AG04449 (cell line): ENCODE data around the gene LBR.
"Not testable (repeated sequence)": the region's sequence is repeated elsewhere in the genome, so short reads cannot be mapped to it uniquely, and the experiment has no call there.

ENCODE experiments used
- CTCF ChIA-PET: fragments of 350-600 bp; formaldehyde crosslinking; extraction: SDS; loops from one replicate; lab custom pipeline; 2021; ENCODE audit warnings: antibody characterized with exemption; lab: Yijun Ruan, JAX
- POLR2A ChIA-PET: fragments of 400-600, 350-600 bp; formaldehyde crosslinking; extraction: SDS; loops from one replicate; lab custom pipeline; 2020; ENCODE audit warnings: antibody characterized with exemption, inconsistent platforms; lab: Yijun Ruan, JAX
- DNase-seq: peaks from one replicate; pipeline ENCODE4 v3.0.0-alpha.2; 2010; ENCODE audit warnings: low read depth, low spot score
- H3K4me3 ChIP-seq: 2 replicates; pipeline ENCODE4 v1.5.1; 2011; ENCODE audit warnings: low read depth, mild to moderate bottlenecking, control low read depth, low read length
- CTCF ChIP-seq: IDR thresholded peaks from one replicate; pipeline ENCODE4 v1.5.1; 2011; ENCODE audit warnings: mild to moderate bottlenecking, moderate library complexity, low read length, control low read depth, inconsistent platforms; ENCODE audit not compliant: insufficient read depth; ENCODE audit errors: missing control alignments

Gene LBR

GRCh38 chr1:225400968-225401367 lies 26.9 kb downstream of the LBR start:
- no peak overlapping the region for H3K4me3 ChIP-seq
- TF ChIP-seq CTCF: no peak
- CTCF ChIA-PET: no interaction called here
- POLR2A ChIA-PET: no interaction called here
- DNase-seq: no peak

GRCh38 chr1:225396357-225396756 lies 31.5 kb downstream of the LBR start:
- POLR2A ChIA-PET: no interaction called here
- CTCF ChIA-PET: no interaction called here

GRCh38 chr1:225389843-225390242 lies 38.0 kb downstream of the LBR start:
- DNase-seq: no peak
- ChIA-PET POLR2A (no interaction called here), CTCF (no interaction called here)
- no peak for TF ChIP-seq CTCF
- H3K4me3 ChIP-seq: no peak overlapping the region

More at GRCh38 chr1:225396357-225396756, 31.5 kb downstream of the LBR start:
- H3K4me3 ChIP-seq: no peak overlapping the region
- no peak for TF ChIP-seq CTCF
- no peak for DNase-seq

GRCh38 chr1:225388372-225388771 lies 39.5 kb downstream of the LBR start:
- no peak overlapping the region for H3K4me3 ChIP-seq
- DNase-seq: no peak
- no peak for TF ChIP-seq CTCF
- CTCF ChIA-PET: interaction anchor here (0.8 kb wide), 1 partner anchor 71 kb away, joined by 3 read pairs; no protein-coding TSS in a partner anchor
- POLR2A ChIA-PET: interaction anchor here (0.7 kb wide), 1 partner anchor 37 kb away, joined by 3 read pairs; no protein-coding TSS in a partner anchor

GRCh38 chr1:225386860-225387259 lies 41.0 kb downstream of the LBR start:
- DNase-seq, CTCF ChIA-PET, POLR2A ChIA-PET, H3K4me3 ChIP-seq: not testable (repeated sequence)

GRCh38 chr1:225380691-225381090 lies 47.1 kb downstream of the LBR start:
- POLR2A ChIA-PET: no interaction called here
- TF ChIP-seq CTCF: no peak
- CTCF ChIA-PET: no interaction called here
- no peak for DNase-seq
- H3K4me3 ChIP-seq: no peak overlapping the region

GRCh38 chr1:225378880-225379279 lies 49.0 kb downstream of the LBR start:
- ChIA-PET CTCF (no interaction called here), POLR2A (no interaction called here)
- H3K4me3 ChIP-seq: no peak overlapping the region
- DNase-seq: peak; percentile 67
- no peak for TF ChIP-seq CTCF
